Neuron (in vitro differentiated cells): ENCODE measurements around the gene C5AR2.
"Not testable (repeated sequence)": the region's sequence is repeated elsewhere in the genome, so short reads cannot be mapped to it uniquely, and the experiment has no call there.

Experiments used
- H2AFZ ChIP-seq: one replicate; pipeline ENCODE4 v1.6.1; 2013; ENCODE audit warnings: low read depth, mild to moderate bottlenecking, inconsistent platforms, low read length, moderate library complexity
- H3K27me3 ChIP-seq: one replicate; pipeline ENCODE4 v1.6.1; 2013; ENCODE audit warnings: low read length; ENCODE audit not compliant: insufficient read depth
- H3K36me3 ChIP-seq: one replicate; pipeline ENCODE4 v1.6.1; 2013; ENCODE audit warnings: low read length; ENCODE audit not compliant: insufficient read depth
- H3K4me1 ChIP-seq: one replicate; pipeline ENCODE4 v1.6.1; 2013; ENCODE audit warnings: low read length; ENCODE audit not compliant: insufficient read depth
- H3K4me3 ChIP-seq: 2 replicates; pipeline ENCODE4 v1.5.1; 2013; ENCODE audit warnings: mild to moderate bottlenecking, low read length, moderate library complexity
- H3K9me3 ChIP-seq: one replicate; pipeline ENCODE4 v1.6.1; 2013; ENCODE audit warnings: low read length

Gene C5AR2

DNA sequence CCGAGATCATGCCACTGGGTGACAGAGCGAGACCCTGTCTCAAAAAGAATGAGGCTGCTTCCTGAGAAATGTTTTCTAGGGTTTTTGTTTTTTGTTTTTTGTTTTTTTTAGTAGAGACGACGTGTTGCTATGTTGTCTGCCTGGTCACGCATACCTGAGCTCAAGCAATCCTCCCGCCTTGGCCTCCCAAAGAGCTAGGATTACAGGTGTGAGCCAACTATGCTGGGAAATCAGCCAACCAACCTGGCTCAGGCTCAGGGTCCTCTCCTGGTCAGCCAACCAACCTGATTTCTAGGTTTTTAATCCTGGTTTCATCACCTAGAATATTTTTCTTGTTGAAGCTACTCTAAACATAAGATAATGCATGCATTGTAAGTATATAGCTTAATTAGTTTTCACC, 24.9 kb downstream of the C5AR2 start:
- Histone ChIP-seq H3K4me3 (no peak overlapping the region), H3K9me3 (peaks cover 4% of the 10 kb centered on the region), H3K36me3 (peaks cover 84% of the 10 kb centered on the region), H2AFZ (no peak overlapping the region), H3K27me3 (no peaks in the 10 kb centered on the region), H3K4me1 (no peaks in the 10 kb centered on the region)

DNA sequence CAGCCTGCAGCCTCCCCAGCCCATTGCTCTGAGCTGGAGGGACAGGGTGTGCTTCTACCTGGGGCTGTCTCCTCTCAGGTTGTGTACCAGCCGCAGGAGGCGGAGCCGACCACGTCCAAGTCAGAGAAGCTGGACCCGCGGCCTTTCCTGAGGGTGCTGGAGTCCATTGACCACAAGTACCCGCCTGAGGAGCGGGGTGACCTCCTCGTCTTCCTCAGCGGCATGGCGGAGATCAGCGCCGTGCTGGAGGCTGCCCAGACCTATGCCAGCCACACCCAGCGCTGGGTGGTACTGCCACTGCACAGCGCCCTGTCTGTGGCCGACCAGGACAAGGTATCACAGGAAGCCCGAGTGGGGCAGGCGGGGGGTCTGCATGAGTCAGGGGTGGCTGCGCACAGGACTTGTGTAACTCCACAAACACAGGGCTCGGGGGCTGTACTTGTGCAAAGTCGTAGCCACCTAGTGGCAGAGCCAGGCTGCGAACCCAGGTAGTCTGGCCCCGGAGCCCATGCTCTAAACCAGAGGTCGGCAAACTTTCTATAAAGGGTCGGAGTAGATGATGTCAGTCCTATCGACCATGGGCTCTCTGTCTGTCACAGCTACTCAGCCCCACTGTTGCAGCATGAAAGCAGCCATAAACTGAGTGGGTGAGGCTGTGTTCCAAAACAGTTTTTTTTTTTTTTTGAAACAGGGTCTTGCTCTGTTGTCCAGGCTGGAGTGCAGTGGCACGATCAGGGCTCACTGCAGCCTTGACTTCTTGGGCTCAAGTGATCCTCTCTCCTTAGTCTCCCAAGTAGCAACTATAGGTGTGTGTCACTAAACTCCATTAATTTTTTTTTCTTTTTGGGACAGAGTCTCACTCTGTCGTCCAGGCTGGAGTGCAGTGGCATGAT, 26.1 kb downstream of the C5AR2 start:
- H3K27me3 ChIP-seq: no peaks in the 10 kb centered on the region
- no peak overlapping the region for H2AFZ ChIP-seq
- H3K4me1 ChIP-seq: no peaks in the 10 kb centered on the region
- peaks cover 83% of the 10 kb centered on the region for H3K36me3 ChIP-seq
- peaks cover 4% of the 10 kb centered on the region for H3K9me3 ChIP-seq
- H3K4me3 ChIP-seq: no peak overlapping the region

DNA sequence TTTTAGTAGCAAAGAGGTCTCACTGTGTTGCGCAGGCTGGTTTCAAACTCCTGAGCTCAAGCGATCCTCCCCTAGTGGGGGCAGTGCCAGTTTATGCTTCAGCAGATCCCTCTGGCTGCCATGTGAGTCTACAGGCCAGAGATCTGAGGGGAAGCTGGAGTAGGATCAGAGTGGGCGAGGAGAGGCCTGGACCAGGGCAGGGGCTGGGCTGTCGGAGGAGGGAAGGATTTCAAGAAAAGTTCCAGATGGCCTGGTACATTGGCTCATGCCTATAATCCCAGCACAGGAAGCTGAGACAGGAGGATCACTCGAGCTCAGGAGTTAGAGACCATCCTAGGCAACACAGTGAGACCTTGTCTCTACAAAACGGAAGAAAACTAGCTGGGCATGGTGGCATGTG, 27.0 kb downstream of the C5AR2 start:
- Histone ChIP-seq H2AFZ (no peak overlapping the region), H3K9me3 (peaks cover 4% of the 10 kb centered on the region), H3K27me3 (no peaks in the 10 kb centered on the region), H3K4me3 (no peak overlapping the region), H3K4me1 (no peaks in the 10 kb centered on the region), H3K36me3 (peaks cover 84% of the 10 kb centered on the region)

DNA sequence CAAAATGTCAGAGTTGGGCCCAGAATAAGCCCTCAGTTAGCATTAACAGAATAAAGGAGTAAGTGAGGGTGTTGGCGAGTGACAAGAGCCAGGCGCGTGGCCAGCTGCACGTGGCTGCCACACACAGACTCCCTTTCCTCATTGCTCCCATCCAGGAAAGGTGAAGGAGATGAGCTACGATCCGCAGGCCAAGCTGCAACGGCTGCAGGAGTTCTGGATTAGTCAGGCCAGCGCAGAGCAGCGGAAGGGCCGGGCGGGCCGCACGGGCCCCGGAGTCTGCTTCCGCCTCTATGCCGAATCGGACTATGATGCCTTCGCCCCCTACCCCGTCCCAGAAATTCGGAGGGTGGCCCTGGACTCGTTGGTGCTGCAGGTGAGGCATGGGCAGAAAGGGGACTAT, 30.3 kb downstream of the C5AR2 start:
- Histone ChIP-seq H2AFZ (no peak overlapping the region), H3K9me3 (no peaks in the 10 kb centered on the region), H3K36me3 (peaks cover 68% of the 10 kb centered on the region), H3K4me1 (no peaks in the 10 kb centered on the region), H3K4me3 (no peak overlapping the region), H3K27me3 (no peaks in the 10 kb centered on the region)

DNA sequence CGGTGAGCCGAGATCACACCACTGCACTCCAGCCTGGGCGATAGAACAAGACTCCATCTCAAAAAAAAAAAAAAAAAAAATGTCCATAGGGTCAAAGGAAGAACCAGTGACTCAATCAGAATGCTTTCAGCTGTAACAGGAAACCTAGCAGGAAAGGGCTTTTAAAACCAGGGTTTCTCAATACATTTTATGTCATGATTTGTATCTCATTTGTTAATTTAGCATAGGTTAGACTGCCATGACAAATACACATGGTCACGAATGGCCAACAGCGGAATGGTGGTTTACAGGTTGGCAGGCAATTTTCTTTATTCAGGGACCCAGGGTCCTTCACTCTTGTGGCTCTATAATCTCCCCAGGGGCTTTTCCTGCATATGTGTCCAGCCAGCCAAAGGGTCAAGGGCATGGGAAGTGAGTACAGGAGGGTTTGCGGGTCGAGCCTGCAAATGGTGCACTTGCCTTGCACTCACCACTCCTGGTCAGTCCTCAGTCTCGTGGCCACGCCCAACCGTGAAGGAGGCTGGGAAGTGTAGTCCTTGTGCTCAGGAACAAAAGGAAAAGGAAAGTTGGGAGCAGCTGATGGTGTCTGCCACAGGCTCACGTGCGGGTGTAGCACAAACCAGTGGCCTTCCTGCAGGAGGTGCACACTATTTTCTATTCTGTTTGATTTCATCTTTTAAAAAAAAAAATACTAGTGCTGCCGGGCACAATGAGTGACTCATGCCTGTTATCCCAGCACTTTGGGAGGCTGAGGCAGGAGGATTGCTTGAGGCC, 32.0 kb downstream of the C5AR2 start:
- no peak overlapping the region for H2AFZ ChIP-seq
- no peaks in the 10 kb centered on the region for H3K9me3 ChIP-seq
- H3K27me3 ChIP-seq: no peaks in the 10 kb centered on the region
- no peaks in the 10 kb centered on the region for H3K4me1 ChIP-seq
- H3K36me3 ChIP-seq: peaks cover 56% of the 10 kb centered on the region
- no peak overlapping the region for H3K4me3 ChIP-seq

DNA sequence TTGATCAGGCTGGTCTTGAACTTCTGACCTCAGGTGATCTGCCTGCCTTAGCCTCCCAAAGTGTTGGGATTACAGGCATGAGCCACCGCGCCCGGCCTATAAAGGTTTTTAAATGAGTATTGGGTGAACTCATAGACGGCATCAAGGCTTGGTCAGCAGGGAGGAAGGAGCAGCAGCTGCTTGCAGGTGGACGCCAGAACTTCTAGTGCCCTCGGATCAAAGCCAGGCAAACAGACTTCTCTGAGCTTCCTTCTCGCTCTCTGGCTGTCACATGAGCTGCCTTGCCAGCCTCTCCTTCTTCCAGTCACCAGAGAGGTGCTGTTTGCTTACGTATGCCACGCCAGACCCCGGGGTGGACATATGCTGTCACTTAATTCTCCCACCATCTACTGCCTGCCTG, 33.5 kb downstream of the C5AR2 start:
- H3K9me3 ChIP-seq, H3K27me3 ChIP-seq, H2AFZ ChIP-seq, H3K4me3 ChIP-seq, H3K4me1 ChIP-seq: not testable (repeated sequence)
- peaks cover 57% of the 10 kb centered on the region for H3K36me3 ChIP-seq

DNA sequence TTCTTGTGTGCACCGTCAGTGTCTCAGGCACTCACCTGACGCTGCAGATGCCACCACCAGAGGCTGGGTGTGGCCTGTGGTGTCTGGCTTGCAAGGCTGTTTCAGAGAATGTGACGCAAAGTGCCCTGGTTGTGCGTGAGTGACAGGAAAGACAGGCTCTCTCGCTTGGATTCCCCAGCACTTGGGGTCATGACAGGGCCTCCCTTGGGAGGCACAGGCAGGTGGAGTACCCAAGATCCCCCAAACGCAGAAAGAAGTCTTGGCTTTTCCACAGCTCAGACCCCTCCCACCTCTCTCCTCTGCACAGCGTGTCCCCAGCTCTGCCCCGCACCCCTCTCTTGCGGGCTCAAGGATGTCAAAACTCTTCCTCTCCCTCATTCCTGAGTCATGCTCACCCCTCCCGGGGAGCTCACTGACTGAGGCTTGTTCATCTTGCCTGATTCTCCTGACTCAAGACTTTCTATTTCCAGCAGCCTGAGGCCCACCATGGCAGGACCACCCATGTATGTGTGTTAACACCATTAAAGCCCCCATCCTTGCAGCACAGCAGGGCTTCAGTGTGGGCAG, 38.2 kb downstream of the C5AR2 start:
- Histone ChIP-seq H2AFZ (no peak overlapping the region), H3K4me1 (no peaks in the 10 kb centered on the region), H3K9me3 (no peaks in the 10 kb centered on the region), H3K27me3 (no peaks in the 10 kb centered on the region), H3K4me3 (no peak overlapping the region), H3K36me3 (peaks cover 59% of the 10 kb centered on the region)

DNA sequence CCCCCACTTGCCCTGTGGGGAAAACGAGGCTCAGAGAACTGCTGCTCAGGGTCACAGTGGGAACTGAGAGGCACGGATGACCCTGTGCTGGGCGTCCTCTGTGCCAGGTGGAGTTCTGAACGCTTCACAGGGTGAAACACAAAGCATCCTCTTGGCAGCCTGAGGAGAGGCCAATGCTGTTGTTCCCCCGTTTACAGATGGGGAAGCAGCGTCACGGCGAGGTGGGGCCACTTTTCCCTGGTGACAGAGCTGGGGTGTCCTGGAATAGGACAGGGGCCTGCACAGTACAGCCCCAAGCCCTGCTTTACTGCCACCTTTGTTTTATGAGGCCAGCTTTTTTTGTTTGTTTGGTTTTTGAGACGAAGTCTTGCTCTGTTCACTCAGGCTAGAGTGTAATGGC, 39.3 kb downstream of the C5AR2 start:
- no peaks in the 10 kb centered on the region for H3K4me1 ChIP-seq
- H3K36me3 ChIP-seq: peaks cover 70% of the 10 kb centered on the region
- H2AFZ ChIP-seq: no peak overlapping the region
- H3K27me3 ChIP-seq: no peaks in the 10 kb centered on the region
- H3K9me3 ChIP-seq: no peaks in the 10 kb centered on the region
- H3K4me3 ChIP-seq: no peak overlapping the region

DNA sequence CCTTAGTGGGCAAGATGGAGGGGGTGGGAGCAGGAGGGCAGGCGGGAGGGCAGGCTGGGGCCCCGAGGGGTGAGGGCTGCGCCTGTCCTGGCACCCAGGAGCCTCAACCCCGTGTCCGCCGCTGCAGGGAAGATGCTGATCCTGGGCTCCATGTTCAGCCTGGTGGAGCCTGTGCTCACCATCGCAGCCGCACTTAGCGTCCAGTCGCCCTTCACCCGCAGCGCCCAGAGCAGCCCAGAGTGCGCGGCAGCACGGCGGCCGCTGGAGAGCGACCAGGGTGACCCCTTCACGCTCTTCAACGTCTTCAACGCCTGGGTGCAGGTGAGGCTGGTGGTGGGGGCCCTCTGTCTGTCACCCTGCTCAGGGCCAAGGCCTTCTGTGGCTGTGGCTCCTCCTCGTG, 40.6 kb downstream of the C5AR2 start:
- Histone ChIP-seq H3K4me3 (no peak overlapping the region), H3K36me3 (peaks cover 82% of the 10 kb centered on the region), H3K27me3 (no peaks in the 10 kb centered on the region), H3K9me3 (no peaks in the 10 kb centered on the region), H2AFZ (no peak overlapping the region), H3K4me1 (no peaks in the 10 kb centered on the region)

DNA sequence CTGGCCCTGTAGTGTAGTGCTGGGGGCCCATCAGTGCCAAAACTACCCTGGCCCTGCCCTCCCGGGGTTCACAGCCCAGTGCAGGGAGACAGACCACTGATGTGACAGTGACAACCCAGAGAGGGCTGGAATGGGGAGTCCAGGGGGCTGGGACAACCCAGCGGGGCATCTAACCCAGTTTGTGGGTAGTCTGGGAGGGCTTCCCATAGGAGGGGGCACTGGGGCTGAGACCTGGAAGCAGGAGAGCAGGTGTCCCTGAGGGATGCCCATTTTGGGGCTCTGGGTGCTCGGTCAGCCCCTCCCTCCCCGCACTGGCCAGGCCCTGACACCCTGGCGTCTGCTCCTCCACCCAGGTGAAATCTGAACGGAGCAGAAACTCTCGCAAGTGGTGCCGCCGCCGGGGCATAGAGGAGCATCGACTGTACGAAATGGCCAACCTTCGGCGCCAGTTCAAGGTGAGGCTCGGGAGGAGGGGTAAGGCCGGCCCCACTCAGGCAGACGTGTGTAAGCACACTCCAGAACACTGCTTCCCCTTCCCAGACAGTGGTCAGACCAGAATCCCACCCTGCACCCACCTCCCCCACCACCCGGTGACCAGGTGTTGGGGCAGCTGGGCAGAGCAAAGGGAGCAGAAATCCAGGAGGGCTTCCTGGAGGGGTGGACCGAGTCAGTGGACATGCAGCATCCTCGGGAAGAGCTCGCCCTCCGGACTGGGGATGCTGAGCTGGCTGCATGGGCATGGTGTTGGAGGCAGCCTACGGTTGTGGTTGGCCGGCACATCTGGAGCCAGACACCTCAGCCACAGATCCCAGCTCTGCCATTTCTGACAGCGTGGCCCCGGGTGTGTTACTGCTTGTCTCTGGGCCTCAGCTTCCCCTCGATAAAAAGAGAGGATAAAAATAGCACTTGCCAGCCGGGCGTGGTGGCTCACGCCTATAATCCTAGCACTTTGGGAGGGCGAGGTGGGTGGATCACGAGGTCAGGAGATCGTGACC, 41.6 kb downstream of the C5AR2 start:
- Histone ChIP-seq H3K4me1 (no peaks in the 10 kb centered on the region), H3K4me3 (no peak overlapping the region), H3K9me3 (no peaks in the 10 kb centered on the region), H3K27me3 (no peaks in the 10 kb centered on the region), H2AFZ (no peak overlapping the region), H3K36me3 (peaks cover 91% of the 10 kb centered on the region)

DNA sequence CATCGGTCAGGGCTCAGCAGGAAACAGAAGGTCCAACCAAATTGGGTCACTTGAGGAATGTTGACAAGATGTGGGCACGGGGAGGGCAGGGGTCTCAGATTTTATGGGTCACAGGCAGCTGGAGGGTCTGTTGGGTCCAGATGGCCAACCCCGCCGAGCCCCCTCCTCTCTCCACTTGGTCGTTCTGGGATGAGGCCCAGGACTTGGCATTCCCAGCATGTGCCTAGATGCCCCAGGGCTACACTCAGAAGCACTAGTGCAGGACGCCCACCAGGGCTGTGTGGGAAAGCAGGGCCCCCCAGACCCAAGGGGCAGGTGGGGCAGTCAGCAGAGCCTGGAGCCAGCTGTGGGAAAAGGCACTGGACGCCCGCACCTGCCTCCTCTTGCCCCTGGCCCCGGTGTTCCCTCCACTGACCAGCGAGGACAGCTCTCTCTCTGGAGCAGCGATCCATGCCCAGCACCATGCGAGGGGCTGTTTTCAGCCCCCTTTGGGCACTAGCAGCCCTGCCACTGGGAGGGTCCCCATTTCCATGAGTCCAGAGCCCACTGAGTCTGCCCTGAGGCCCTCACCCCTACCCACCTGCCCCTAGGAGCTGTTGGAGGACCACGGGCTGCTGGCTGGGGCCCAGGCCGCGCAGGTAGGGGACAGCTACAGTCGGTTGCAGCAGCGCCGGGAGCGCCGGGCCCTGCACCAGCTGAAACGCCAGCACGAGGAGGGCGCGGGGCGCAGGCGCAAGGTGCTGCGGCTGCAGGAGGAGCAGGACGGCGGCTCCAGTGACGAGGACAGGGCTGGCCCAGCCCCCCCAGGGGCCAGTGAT, 43.1 kb downstream of the C5AR2 start:
- Histone ChIP-seq H3K4me3 (no peak overlapping the region), H3K4me1 (no peaks in the 10 kb centered on the region), H3K36me3 (peaks cover 89% of the 10 kb centered on the region)

More for the DNA sequence above, 43.1 kb downstream of the C5AR2 start:
- Histone ChIP-seq H3K9me3 (no peaks in the 10 kb centered on the region), H3K27me3 (no peaks in the 10 kb centered on the region), H2AFZ (no peak overlapping the region)
